ENCODE results near the gene MYB.

DNA sequence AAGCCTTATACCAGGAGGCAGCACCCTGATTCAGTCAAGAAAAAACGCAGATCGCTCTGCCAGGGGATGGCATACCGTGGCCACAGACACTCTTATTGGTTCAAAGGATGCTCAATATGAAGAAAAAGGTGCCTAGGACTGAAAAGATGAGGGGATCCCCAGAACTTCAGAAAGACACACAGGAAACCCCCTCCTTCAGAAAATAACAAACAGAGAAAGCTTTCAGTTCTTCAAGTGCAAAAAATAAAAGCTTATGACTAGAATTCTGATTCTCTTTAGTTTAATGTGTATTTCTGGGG is 17.7 kb upstream of the MYB start:
- TF ChIP-seq, protein P1, sequence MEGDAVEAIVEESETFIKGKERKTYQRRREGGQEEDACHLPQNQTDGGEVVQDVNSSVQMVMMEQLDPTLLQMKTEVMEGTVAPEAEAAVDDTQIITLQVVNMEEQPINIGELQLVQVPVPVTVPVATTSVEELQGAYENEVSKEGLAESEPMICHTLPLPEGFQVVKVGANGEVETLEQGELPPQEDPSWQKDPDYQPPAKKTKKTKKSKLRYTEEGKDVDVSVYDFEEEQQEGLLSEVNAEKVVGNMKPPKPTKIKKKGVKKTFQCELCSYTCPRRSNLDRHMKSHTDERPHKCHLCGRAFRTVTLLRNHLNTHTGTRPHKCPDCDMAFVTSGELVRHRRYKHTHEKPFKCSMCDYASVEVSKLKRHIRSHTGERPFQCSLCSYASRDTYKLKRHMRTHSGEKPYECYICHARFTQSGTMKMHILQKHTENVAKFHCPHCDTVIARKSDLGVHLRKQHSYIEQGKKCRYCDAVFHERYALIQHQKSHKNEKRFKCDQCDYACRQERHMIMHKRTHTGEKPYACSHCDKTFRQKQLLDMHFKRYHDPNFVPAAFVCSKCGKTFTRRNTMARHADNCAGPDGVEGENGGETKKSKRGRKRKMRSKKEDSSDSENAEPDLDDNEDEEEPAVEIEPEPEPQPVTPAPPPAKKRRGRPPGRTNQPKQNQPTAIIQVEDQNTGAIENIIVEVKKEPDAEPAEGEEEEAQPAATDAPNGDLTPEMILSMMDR (conservative IDR thresholded peaks at IDR 0.05; ENCODE audit: low read depth, low read length) = no peak
- TF ChIP-seq EZH2 (IDR thresholded peaks at IDR 0.05; ENCODE audit: borderline replicate concordance, low read depth, low read length, poor library complexity, severe bottlenecking) = no peak
